Embryonic facial prominence (tissue), 1 donor: ENCODE results near the gene CNGB1.
"Not testable (repeated sequence)": the region's sequence is repeated elsewhere in the genome, so short reads cannot be mapped to it uniquely, and the experiment has no call there.

ENCODE experiments used
- DNase-seq: peaks from one replicate; pipeline ENCODE4 v3.0.0-alpha.2; 2016; ENCODE audit errors: extremely low spot score

CNGB1 gene

GRCh38 chr16:57952909-57953308 lies 18.0 kb downstream of the CNGB1 start:
- no peak for DNase-seq

DNA sequence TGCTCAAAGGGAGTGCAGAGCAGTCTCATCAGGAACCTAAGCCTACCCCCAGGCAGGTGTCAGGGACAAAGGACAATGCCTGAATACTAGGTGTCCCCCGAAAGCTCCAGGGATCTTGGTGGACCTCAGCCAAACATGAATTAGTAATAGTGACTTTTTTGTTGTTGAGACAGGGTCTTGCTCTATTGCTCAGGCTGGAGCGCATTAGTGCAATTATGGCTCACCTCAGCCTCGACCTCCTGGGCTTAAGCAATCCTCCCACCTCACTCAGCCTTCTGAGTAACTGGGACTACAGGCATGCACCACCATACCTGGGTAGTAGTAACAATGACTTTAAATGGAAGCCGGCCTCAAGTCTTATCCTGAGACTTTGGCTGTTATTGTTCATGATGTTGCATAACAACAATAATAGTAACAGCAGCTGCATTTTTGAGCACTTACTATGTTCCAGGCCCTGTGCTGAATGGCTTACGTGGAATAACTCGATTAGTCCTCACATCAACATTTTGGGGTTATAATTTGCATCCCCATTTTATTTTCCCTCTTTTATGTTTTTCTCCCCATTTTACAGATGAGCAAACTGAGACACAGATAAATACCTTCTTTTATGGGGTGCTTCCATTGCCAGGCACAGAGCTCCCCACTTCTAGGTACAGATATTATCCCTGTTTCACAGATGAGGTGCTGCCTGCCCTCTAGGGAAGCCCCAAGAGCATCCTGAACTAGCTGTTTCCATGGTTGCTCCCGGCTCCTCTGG lies 19.5 kb downstream of the CNGB1 start:
- DNase-seq = no peak

DNA sequence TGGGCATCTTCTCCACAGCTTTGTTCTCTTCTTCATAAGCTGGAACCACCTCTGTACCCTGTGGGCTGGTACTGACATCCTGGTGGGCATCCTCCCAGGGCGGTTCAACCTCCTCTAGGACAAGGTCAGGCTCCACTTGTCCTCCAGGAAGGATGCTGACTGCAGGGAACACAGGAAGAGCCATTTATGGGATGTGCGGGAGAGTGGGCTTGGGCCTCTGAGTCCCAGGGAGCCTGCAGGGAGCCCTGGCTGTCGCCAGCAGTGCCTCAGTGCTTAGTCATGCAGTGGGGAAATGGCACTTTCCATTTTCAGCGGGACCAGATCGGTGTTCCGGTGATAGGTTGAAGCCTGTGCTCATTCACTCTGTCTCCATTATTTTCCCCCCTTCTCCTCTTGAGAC lies 20.5 kb downstream of the CNGB1 start:
- DNase-seq = no peak

DNA sequence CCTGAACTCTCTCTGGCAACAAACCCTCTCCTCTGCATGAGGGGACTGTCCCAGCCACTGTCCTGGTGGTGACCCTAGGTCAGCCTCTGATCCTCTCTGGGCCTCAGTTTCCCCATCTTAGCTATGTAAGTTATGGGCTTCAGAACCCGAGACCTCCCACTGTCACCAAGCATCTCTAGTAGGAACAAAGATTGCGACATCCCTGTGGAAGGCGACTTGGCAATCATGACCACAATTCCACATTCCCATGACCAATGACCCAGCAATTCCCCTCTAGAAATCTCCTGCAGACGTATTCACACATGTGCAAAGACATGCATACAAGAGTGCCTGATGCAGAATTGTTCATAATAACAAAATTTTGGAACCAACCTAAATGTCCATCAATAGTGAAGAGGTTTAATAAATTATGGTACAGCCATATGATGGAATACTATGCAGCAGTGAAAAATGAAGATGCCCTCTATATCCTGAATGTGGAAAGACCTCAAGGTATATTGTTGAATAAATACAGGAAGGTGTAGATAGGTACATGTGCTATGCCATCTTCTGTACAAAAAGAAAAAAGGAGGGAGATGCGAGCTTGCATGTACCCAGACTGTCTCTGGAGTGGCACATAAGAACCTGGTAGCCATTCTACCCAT lies 21.2 kb downstream of the CNGB1 start:
- no peak for DNase-seq

GRCh38 chr16:57949013-57949412 lies 21.9 kb downstream of the CNGB1 start:
- no peak for DNase-seq

DNA sequence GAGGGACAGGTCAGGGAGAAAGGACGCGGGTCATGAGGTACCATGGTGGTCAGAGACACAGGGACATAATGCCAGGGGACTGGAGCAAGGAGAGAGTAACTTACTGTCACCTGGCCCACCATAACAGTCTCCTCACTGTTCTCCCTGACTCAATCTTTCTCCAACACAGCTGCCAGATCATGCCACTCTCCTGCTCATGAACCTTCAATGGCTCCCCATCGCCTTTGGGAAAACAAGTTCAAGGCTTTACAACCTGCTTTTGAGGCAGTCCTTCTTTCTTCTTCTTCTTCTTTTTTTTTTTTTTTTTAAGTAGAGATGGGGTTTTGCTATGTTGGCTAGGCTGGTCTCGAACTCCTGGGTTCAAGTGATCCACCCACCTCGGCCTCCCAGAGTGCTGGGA lies 22.9 kb downstream of the CNGB1 start:
- no peak for DNase-seq

DNA sequence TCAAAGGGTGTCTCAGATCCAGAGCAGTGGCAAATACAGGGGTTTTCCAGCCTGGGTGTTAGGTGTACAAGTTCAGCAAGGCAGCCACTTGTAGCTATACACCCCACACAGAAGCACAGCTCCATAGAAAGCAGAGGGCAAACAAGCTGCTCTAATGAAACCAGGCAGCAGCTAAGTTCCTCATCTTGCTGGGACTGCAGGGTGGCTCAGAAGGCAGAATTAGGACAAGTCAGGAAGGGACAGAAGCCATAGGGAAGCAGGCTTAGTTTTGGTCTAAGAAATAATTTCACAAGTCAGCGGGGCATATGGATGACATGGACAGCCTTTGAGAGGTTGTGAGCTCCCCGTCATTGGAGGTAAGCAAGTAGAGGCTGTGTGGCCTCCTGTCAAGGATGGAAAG lies 23.7 kb downstream of the CNGB1 start:
- DNase-seq = no peak

DNA sequence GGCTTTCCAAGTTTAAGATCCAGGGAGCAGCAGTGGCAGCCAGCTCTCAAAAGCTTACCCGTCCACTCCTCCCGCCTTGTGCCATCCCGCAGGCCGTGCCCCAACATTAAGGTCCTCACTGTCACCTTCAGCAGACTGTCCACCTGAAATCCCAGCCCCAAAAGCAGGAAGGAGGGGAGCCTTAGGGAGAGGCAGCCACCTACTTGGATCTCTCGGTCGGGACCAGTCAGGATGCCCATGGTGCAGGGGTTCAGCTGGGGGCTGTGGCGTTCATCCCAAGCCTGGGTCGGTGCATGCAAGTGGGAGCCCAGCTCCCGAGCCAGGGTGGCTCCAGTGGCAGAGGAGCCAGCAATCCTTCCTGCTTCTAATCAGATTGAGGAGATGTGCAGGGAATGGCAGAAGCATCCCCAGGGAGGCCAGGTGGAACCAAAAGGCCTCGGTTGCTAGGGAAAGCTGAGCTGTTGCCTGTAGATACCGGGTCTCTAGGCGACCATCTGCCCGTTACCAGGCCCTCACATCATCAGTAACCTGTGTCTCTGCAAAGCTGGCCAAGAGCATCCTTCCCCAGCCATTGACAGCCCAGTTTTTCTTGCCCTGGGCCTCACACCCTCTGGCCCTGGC lies 24.6 kb downstream of the CNGB1 start:
- no peak for DNase-seq

DNA sequence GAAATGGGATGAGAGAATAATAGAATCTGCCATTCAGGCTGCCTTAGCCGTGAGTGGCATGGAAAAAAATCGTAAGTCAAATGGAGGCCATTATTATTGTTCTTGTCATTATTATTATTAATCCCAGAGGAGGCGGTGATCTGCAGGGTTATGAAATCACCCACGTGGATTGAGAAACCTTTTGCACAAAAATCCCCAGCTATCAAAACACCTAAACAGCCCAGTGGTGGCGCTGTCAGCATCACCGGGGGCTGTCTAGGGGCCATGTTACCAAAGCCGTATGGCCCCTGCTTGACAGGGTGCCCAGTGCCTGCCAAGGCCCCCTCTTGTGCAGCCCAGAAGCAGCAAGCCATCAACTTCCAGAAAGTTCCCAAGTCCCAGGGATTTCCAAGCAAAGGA lies 25.2 kb downstream of the CNGB1 start:
- DNase-seq = no peak

DNA sequence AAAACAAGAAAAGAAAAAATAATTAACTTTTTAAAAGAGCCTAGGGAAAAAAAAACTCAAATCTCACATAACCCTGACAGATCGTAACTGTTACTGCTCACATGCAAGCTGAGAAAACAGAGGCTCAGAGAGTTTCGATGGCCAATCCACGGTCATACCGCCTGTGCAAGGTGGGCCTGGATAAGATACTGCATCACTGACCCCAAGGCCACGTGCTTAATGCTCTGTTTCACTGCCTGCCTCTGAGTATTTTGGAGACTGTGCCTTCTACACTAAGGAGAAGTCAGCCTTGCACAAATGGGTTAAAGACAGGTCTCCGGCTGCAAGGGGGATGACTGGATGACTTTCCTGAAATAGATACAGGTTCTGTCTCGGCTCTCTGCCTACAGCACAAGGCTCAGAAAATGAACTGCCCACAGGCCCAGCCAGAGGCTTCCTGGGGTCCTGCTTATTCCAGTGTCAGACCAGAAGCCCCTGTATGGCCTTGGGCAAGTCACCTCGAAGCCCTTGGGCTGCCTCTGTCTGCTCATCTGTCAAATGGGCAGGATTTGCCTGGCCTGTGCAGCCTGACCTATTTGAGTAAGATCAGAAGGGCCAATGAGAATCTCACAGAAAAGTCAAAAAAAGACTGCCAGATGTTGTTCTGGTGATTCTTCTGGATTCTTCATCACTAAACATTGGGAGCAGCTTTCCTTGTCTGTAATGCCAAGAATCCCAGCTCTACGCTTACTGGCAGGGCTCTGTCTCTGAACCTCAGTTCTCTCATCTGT lies 25.8 kb downstream of the CNGB1 start:
- no peak for DNase-seq

GRCh38 chr16:57943381-57943780 lies 27.5 kb downstream of the CNGB1 start:
- DNase-seq = not testable (repeated sequence)

DNA sequence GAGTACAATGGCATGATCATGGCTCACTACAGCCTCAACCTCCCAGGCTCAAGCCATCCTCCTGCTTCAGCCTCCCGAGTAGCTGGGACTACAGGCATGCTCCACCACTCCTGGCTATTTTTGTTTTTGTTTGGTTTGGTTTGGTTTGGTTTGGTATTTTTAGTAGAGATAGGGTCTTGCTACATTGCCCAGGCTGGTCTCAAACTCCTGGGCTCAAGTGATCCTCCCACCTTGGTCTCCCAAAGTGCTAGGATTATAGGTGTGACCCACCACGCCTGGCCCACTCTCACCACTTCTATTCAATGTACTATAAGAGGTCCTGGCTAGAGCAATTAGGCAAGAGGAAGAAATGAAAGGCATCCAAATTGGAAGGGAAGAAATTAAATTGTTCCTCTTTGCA lies 29.0 kb downstream of the CNGB1 start:
- DNase-seq = not testable (repeated sequence)

- peak; percentile 36 for DNase-seq
Measured at GRCh38 chr16:57941016-57941664, 29.8 kb downstream of the CNGB1 start.

GRCh38 chr16:57940382-57940966 lies 30.5 kb downstream of the CNGB1 start:
- no peak for DNase-seq

GRCh38 chr16:57939872-57940224 lies 31.1 kb downstream of the CNGB1 start:
- DNase-seq = no peak

GRCh38 chr16:57938936-57939871 lies 31.7 kb downstream of the CNGB1 start:
- DNase-seq = peak; percentile 28

DNA sequence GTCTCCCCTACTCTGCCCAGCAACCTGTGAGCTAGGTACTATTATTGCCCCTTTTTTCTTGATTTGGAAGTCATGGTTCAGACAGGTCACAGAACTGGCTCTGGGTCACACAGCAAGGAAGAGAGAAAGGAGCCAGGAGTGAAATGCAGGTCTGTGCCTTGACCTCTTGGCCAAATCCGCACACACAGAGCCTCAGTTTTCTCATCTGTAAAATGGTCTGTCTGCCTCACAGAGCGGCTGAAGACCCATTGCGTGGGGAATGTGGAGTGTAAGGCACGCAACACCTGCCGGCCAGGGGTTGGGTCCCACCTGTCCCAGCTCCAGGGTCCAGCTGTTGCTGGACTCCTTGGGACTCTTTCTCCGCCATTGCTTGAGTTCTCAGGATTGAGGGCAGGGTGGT lies 32.4 kb downstream of the CNGB1 start:
- DNase-seq = no peak

DNA sequence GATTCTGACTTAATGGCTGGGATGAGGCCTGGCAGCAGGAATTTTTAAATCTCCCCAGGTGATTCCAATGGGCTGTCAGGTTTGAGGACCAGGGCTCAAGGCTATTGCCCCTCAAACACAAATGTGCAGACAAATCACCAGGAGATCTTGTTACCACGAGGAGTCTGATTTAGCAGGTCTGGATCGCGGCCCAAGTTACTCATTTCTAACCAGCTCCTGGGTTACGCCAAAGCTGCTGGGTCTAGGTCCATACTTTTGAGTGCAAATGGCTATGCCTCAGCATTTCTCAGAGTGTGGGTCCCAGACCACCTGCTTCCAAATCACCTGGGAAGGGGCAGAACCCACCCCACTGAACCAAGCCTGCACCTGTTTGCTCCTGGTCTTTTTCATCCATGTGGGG lies 33.1 kb downstream of the CNGB1 start:
- DNase-seq = no peak

DNA sequence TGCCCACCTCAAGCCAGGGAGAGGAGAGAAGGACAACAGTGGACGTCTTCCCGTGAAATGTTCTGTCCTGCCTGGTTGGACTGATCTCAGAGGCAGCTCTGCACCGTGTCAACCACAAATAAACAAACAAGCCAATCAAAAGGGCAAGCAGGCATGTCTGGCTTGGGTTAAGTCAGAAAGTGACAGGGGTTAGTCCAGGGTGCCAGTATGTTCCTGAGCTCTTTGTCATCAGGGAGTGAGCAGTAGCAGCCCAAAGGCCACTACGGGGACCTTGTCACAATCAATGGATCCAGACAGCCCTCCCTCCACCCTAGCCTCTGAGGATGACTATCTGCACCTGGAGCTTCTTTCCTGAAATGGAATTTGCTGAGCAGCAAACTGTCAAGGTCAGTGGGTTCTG lies 35.0 kb downstream of the CNGB1 start:
- DNase-seq = no peak

GRCh38 chr16:57930533-57930932 lies 40.4 kb downstream of the CNGB1 start:
- no peak for DNase-seq
